HG03558 (cell line): ENCODE measurements around the gene BANF2.

Source experiments
- ATAC-seq: cut with Tn5 transposase; IDR thresholded peaks from one replicate; pipeline ENCODE4 v1.9.1; 2021; ENCODE audit warnings: moderate number of reproducible peaks; ENCODE audit not compliant: unreplicated experiment; ENCODE audit errors: extremely low read depth

Gene BANF2

GRCh38 chr20:17663486-17663885 lies 36.3 kb upstream of the BANF2 start:
- no peak for ATAC-seq

DNA sequence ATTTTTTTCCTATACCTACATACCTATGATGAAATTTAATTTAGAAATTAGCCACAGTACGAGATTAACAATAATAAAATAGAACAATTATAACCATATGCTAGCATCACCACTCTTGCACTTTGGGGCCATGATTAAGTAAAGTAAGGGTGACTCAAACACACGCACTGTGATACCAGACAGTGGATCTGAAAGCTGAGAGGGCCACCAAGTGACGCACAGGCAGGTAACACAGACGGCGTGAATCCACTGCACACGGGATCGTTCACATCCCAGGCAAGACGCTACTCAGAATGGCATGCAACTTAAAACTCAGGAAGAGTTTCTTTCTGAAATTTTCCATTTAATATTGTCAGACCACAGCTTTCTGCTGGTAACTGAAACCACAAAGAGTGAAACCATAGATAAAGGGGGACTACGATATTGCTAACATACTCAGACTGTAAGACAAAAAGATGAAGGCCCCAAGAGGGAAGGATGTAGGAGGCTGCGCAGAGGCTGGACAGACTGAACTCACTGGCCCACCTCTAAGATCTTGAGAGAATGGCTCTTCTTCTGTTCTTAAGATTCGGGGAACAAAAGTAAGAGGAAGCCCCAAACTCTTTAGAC lies 35.6 kb upstream of the BANF2 start:
- no peak for ATAC-seq

DNA sequence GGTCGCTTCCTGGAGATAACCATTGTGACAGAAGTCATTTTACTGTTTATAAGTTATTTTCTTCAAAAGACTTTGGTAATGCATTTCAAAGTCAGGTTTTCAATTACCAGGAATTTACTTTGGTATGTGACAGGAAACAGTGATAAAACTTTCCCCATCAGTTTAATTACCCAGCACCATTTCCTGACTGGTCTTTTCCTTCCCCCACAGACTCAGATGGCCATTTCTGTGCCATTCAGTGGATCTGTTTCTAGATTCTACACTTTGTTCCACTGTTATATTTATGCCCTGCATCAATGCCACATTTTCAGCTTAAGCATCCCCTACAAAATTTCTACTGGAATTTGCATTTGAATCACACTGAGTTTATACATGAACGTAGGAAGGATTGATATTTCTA lies 34.0 kb upstream of the BANF2 start:
- no peak for ATAC-seq

- ATAC-seq, result no peak
These were observed 33.3 kb upstream of the BANF2 start for GRCh38 chr20:17666481-17666880.

DNA sequence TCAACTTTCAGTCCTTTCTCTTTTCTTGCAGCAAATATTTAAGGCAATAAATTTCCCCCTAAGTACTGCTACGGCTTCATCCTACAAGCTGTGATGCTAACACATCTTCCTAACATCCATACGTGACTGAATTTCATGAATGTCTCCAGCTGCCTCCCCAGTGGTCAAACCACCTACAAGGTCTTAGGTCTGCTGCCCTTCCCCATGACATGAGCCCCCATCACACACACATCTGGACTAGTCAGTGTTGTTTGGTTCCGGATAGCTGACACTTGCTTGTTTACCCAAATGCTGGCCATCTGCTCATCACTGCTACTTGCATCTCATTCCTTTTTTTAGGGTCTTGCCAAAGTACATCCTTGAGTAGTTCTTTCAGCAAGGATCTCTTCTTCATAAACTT lies 32.3 kb upstream of the BANF2 start:
- ATAC-seq, result no peak

- no peak for ATAC-seq
These were observed 31.3 kb upstream of the BANF2 start for GRCh38 chr20:17668432-17668831.

- no peak for ATAC-seq
These were observed 30.3 kb upstream of the BANF2 start for GRCh38 chr20:17669306-17669931.

DNA sequence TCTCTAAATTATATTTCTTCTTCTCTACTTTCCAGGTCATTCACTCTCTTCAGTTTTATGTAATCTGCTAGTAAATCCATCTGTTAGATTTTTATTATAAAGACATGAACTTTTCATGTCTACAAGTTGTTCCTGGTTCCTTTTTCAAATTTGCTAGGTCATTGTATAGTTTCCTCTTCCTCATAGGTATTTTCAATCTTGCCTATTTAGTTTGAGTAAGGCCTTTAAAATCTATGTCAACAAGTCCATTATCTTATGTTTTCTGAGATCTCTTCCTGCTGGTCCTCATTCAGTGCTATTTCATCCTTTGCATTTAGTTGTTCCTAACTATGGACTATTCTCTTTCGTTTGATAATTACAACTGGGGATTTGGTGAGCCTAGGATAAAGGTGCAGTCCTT lies 28.8 kb upstream of the BANF2 start:
- no peak for ATAC-seq

GRCh38 chr20:17671565-17671964 lies 28.2 kb upstream of the BANF2 start:
- ATAC-seq, result no peak

DNA sequence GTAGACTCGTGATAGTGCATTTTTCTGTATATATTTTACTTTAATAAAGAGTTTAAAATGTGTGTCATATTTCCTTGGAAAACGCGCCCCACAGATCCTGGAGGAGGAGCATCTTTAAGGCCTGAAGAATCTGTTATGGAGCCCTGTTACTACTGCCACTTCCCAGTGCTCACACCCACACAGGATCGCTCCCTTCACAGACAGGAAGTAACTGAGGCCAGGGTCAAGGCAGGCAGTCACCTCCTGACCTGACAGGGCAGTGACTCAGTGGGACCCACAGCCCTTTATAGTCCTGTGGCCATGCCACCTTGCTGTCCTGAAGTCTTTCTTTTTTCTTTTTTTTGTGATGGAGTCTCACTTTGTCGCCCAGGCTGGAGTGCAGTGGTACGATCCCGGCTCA lies 26.7 kb upstream of the BANF2 start:
- ATAC-seq, result no peak

GRCh38 chr20:17674722-17675518 lies 24.8 kb upstream of the BANF2 start:
- ATAC-seq, result no peak

DNA sequence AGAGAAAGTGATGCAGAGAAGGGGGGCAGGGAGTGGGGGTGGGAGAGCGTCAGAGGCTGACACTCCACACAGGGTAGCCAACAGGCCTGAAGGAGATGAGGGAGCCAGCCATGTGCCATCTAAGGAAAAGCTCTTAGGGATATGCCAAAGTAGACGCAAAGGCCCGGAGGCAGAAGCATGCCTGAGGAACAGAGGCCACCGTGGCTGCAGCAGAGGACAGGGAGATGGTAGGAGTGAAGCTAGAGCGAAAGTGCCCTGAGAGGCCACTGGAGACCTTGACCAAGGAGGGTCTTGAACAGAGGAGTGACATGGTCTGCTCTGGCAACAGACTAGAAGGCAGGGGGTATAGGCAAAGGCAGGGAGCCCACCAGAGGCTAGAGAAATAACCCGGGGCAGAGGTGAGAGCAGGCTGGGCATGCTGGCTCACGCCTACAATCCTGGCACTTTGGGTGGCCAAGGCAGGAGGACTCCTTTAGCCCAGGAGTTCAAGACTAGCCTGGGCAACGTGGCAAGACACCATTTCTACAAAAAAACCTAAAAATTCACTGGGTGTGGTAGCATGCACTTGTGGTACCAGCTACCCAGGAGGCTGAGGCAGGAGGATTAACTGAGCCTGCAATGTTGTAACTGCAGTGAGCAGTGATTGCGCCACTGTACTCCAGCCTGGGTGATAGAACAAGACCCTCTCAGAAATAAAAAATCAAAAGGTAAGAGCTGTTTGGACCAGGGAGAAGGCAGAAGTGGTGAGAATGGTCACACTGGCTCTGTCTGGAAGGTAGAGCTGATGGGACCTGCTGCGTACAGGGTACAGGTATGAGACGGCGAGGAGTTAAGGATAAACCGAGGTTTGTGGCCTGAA lies 24.0 kb upstream of the BANF2 start:
- ATAC-seq, result no peak

GRCh38 chr20:17676378-17676759 lies 23.4 kb upstream of the BANF2 start:
- no peak for ATAC-seq

- no peak for ATAC-seq
These were observed 22.8 kb upstream of the BANF2 start for GRCh38 chr20:17676942-17677341.

DNA sequence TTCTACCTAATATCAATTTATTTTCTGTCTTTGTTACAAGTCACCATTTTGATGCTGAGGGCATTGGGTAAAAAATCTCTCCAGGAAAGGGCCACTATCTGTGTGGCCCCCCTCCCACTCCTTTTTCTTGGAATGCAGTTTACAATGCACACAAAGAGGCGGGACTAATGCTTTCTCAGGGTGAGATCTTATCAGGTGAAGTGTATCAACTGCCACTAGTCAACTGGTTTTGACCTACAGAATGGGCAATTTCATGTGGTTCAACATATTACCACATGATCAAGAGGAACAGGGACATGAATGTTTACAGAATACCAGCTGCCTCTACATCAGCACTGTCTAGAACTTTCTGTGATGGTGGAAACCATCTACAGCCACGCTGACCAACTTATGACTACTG lies 21.5 kb upstream of the BANF2 start:
- no peak for ATAC-seq

GRCh38 chr20:17678886-17679285 lies 20.9 kb upstream of the BANF2 start:
- no peak for ATAC-seq

- ATAC-seq, result no peak
These were observed 19.6 kb upstream of the BANF2 start for GRCh38 chr20:17679941-17680835.

- no peak for ATAC-seq
These were observed 18.7 kb upstream of the BANF2 start for GRCh38 chr20:17680836-17681725.

DNA sequence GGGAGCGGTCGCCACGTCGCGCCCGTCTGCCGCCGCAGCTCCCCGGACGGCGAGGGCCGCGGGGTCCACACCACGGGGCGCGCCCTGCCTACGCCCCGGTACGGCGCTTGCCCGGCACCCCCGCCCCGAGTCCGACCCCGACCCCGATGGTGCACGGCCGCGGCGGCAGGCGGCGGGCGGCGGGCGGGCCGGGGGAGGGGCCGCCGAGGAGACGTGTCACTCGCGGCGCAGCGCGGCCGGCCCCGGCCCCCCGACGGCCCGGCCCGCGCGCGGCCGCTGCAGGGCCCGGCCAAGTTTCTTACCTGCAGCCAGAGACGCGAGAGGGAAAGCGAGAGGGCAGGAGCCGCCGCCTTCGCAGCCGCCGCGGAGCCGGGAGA lies 18.1 kb upstream of the BANF2 start:
- no peak for ATAC-seq
